Measurements from ENCODE around the gene PCDHA1.

DNA sequence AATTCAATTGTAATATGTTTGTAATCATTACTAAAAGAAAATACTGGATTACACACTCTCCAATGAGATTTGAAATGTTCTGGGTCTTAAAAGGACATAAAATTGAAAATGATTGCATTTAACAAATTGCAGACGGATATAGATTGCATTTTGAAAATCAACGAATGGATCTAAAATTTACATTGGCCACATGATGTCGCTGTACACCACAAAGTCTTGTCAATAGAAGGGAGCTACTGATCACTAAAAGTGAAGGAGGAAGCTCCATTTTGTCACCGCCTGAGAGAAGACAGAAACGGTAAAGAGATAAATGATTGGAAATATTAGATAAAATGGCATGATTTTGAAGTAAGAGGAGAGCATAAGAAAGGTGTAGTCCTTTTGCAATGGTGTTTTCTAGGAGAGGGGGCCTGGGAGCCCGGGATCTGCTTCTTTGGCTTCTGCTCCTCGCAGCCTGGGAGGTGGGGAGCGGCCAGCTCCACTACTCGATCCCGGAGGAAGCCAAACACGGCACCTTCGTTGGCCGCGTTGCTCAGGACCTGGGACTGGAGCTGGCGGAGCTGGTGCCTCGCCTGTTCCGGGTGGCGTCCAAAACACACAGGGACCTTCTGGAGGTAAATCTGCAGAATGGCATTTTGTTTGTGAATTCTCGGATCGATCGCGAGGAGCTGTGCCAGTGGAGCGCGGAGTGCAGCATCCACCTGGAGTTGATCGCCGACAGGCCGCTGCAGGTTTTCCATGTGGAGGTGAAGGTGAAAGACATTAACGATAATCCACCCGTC is at the start of gene PCDHA1:
- no peak for TF ChIP-seq CTCF (optimal IDR thresholded peaks at IDR 0.05 in 1 of 3, IDR thresholded peaks at IDR 0.05 in 1 of 3, conservative IDR thresholded peaks at IDR 0.05 in 1 of 3; ENCODE audit: extremely low read depth in 1 of 3, insufficient read depth in 2 of 3, low read length in 3 of 3)
- TF ChIP-seq EZH2 (IDR thresholded peaks at IDR 0.05; ENCODE audit: low read length), result no peak
